D721Med (cell line): ENCODE data around the gene FEZ2.
A peak's percentile ranks its signal among the peaks of the same experiment; 100 is the strongest.

ENCODE experiments used
- DNase-seq: peaks from one replicate; pipeline ENCODE4 v3.0.0; 2011; ENCODE audit warnings: low spot score; ENCODE audit not compliant: insufficient read length
- FAIRE-seq: peaks from 2 replicates; lab custom pipeline; 2011; peaks lifted over from hg19 to GRCh38; lab: Jason Lieb, UNC
- CTCF ChIP-seq: IDR thresholded peaks from 2 replicates; pipeline ENCODE4 v1.5.1; 2012; ENCODE audit warnings: mild to moderate bottlenecking, control low read depth; ENCODE audit not compliant: insufficient read depth; ENCODE audit errors: missing control alignments

FEZ2 gene

DNA sequence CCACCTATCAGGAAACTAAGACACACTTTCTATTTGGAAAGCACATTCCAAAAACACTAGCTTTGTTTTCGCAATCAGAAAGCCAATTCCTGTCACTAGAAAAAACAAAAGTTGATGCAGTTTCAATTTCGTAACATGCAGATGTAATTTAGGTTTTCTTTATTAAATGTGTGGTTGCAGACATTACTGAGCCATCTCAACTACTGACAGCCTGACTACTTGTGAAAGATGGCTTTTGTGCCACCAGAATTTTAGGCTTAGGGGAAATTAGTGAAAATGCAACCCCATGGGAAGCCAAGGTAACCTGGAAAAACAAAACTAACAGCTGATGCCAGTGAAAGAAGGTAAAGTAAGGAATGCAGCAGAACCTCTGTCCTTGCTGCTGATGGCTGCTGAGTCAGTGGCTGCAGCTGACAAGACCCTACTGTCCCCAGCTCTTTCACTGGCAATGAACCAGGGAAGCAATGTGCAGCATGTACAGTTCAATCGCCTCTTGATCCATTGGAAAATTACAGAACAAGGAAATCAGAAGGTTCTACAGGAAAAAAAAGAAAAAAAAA lies 34.9 kb downstream of the FEZ2 start:
- TF ChIP-seq CTCF = no peak
- DNase-seq = no peak
- no peak for FAIRE-seq

GRCh38 chr2:36562240-36562639 lies 35.7 kb downstream of the FEZ2 start:
- DNase-seq = no peak
- FAIRE-seq = no peak
- TF ChIP-seq CTCF = no peak

- FAIRE-seq = no peak
- TF ChIP-seq CTCF = no peak
- no peak for DNase-seq
These were observed 36.6 kb downstream of the FEZ2 start for GRCh38 chr2:36561237-36561944.

GRCh38 chr2:36560726-36561125 lies 37.2 kb downstream of the FEZ2 start:
- no peak for DNase-seq
- no peak for FAIRE-seq
- no peak for TF ChIP-seq CTCF

DNA sequence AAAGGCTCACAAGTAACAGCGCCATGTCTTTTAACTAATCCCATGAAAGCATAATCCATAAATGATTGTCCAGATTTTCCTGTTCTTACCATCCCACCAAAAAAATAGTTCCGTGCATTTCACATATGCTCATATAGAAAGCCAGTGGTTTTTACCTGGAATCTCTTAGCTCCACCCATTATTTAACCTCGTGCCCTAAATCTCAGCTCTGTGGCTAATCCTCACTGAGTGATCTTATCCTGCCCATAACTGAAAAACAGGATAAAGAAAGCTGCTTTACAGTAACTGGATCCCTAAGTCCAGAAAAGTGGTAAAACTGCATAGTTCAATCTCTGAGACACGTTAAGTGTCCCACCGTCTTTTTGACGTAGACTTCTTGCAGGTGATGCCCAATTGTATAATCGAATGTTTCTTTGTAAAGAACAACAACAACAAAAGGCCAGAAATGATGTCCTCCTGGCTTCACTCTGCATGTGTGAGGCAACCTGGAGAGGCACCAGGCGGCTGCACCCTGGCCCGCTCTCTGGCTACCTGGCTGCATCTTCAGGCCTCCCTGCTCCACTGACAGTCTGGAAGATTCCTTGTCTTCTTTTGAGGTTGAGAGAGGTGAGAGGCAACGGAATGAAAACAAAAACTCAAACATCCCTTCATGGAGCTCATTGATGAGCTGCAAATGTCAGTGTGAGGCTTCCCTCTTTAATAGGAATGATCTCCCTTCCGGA lies 38.6 kb downstream of the FEZ2 start:
- peak; percentile 94 for FAIRE-seq

DNA sequence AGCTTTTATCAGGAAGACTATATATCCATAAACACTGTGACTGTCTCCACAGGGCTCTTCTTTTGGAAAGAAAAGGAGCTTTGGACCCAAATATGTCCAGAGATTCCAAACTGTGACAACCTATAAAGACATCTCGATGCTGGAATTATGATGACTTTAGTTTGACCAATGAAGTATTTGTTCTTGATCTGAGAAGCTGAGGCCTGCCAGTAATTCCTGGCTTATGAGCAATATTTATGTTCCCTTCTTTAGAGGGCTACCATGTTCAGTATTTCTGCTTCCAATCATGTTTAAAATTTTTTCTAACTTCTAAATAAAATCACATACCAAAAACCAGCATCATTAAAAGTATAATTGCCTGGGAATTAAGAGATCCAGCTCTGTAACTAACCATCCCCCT lies 41.1 kb downstream of the FEZ2 start:
- no peak for TF ChIP-seq CTCF
- FAIRE-seq (no peak), DNase-seq (no peak)

More for the DNA sequence above, 38.6 kb downstream of the FEZ2 start:
- no peak for TF ChIP-seq CTCF
- DNase-seq = no peak
